Endodermal cell (in vitro differentiated cells): ENCODE measurements around the gene PTPRE. TPM values are rescaled to one million over a fixed set of nuclear protein-coding genes. Genes with fewer than 3 reads are reported as not detected.
A peak's percentile ranks its signal among the peaks of the same experiment; 100 is the strongest.

Source experiments
- DNase-seq: peaks from one replicate; pipeline ENCODE4 v3.0.0-alpha.2; 2017
- H3K27ac ChIP-seq: 2 replicates; pipeline ENCODE4 v1.5.1; 2013; ENCODE audit warnings: mild to moderate bottlenecking, low read depth, low read length, moderate library complexity
- H3K27me3 ChIP-seq: 2 replicates; pipeline ENCODE4 v1.6.1; 2013; ENCODE audit warnings: mild to moderate bottlenecking, low read length, moderate library complexity; ENCODE audit not compliant: insufficient read depth, control insufficient read depth, poor library complexity, severe bottlenecking
- H3K36me3 ChIP-seq: 2 replicates; pipeline ENCODE4 v1.7.0; 2013; ENCODE audit warnings: mild to moderate bottlenecking, low read length, moderate library complexity; ENCODE audit not compliant: control insufficient read depth, insufficient read depth
- H3K4me1 ChIP-seq: one replicate; pipeline ENCODE4 v1.7.0; 2013; ENCODE audit warnings: low read length; ENCODE audit not compliant: control insufficient read depth, insufficient read depth
- H3K4me3 ChIP-seq: 2 replicates; pipeline ENCODE4 v1.5.1; 2013; ENCODE audit warnings: mild to moderate bottlenecking, low read length, moderate library complexity
- H3K9ac ChIP-seq: 2 replicates; pipeline ENCODE4 v1.6.1; 2013; ENCODE audit warnings: mild to moderate bottlenecking, low read length, moderate library complexity; ENCODE audit not compliant: poor library complexity, severe bottlenecking; ENCODE audit errors: extremely low read depth
- H3K9me3 ChIP-seq: 2 replicates; pipeline ENCODE4 v1.6.1; 2013; ENCODE audit warnings: mild to moderate bottlenecking, low read length, moderate library complexity; ENCODE audit not compliant: control insufficient read depth
- H3K27ac Mint-ChIP-seq: 2 replicates; pipeline ENCODE4 v1.8.0; 2020; ENCODE audit warnings: mixed read lengths
- H3K27me3 Mint-ChIP-seq: 2 replicates; pipeline ENCODE4 v1.8.0; 2021; ENCODE audit warnings: mild to moderate bottlenecking, mixed read lengths; ENCODE audit not compliant: insufficient read depth
- H3K36me3 Mint-ChIP-seq: 2 replicates; pipeline ENCODE4 v1.8.0; 2020; ENCODE audit warnings: low read depth, mixed read lengths
- H3K4me1 Mint-ChIP-seq: 2 replicates; pipeline ENCODE4 v1.8.0; 2020; ENCODE audit warnings: mixed read lengths
- H3K4me3 Mint-ChIP-seq: 2 replicates; pipeline ENCODE4 v1.8.0; 2020; ENCODE audit warnings: mild to moderate bottlenecking, moderate library complexity, mixed read lengths
- H3K9me3 Mint-ChIP-seq: 2 replicates; pipeline ENCODE4 v1.8.0; 2020; ENCODE audit warnings: mild to moderate bottlenecking, mixed read lengths
- CTCF ChIP-seq: fragments of 200-600 bp; sonication (generic); conservative IDR thresholded peaks from 2 replicates; pipeline ENCODE4 v1.5.0; 2021; ENCODE audit warnings: antibody characterized with exemption, mild to moderate bottlenecking
- WGBS, 2 experiments: methylation state at CpG; one replicate each; pipeline versions ENCODE4 v1.1.5 to v1.1.7; 2013; ENCODE audit warnings: missing lambda C conversion rate in 2 of 2, mixed read lengths in 1 of 2; ENCODE audit not compliant: insufficient coverage in 1 of 2, insufficient read length in 1 of 2; 5-methylcytosine and 5-hydroxymethylcytosine counted together
- total RNA-seq, 2 donors: library from RNA; stranded (reverse); fragmentation: NEBNext Ultra II Directional in 1 of 2; extraction: Animal tissue kit (Norgen Biotek cat#: 25700) in 1 of 2; gene quantifications; 2 replicates in 1 of 2; 3 replicates in 1 of 2; pipeline ENCODE4 v1.2.1, GENCODE V29; 2021

The PTPRE gene
- total RNA-seq, 2 donors from 2014 or later, result 0.75 to 3.0 TPM

GRCh38 chr10:127908106-127908958, 1.4 kb downstream of the PTPRE start:
- H3K4me1 ChIP-seq, result no peaks in the 10 kb centered on the region
- Mint-ChIP-seq H3K4me3 (peak overlapping the region; percentile 35), H3K27me3 (peaks cover 50% of the 10 kb centered on the region), H3K36me3 (no peaks in the 10 kb centered on the region), H3K27ac (no peak overlapping the region), H3K4me1 (no peaks in the 10 kb centered on the region), H3K9me3 (no peaks in the 10 kb centered on the region)
- no peaks in the 10 kb centered on the region for H3K9me3 ChIP-seq
- no peak for TF ChIP-seq CTCF
- DNase-seq, result peak; percentile 43
- H3K27me3 ChIP-seq, result peaks cover 39% of the 10 kb centered on the region
- no peak overlapping the region for H3K9ac ChIP-seq
- H3K4me3 ChIP-seq, result no peak overlapping the region
- no peak overlapping the region for H3K27ac ChIP-seq
- H3K36me3 ChIP-seq, result no peaks in the 10 kb centered on the region
- 87 to 96% methylated on average over 7 to 12 of the region's 13 CpGs for WGBS, 2 experiments

- no peak for DNase-seq
- Histone ChIP-seq H3K27ac (no peak overlapping the region), H3K4me3 (no peak overlapping the region), H3K36me3 (no peaks in the 10 kb centered on the region), H3K27me3 (peaks cover 39% of the 10 kb centered on the region), H3K4me1 (no peaks in the 10 kb centered on the region), H3K9me3 (no peaks in the 10 kb centered on the region), H3K9ac (no peak overlapping the region)
- Mint-ChIP-seq H3K9me3 (no peaks in the 10 kb centered on the region), H3K4me1 (no peaks in the 10 kb centered on the region), H3K36me3 (no peaks in the 10 kb centered on the region), H3K27ac (no peak overlapping the region), H3K27me3 (peaks cover 50% of the 10 kb centered on the region), H3K4me3 (no peak overlapping the region)
- 95% methylated on average over 6 to 8 of the region's 8 CpGs for WGBS, 2 experiments
- no peak for TF ChIP-seq CTCF
Observed at GRCh38 chr10:127908959-127909267, 2.0 kb downstream of the PTPRE start.

DNA sequence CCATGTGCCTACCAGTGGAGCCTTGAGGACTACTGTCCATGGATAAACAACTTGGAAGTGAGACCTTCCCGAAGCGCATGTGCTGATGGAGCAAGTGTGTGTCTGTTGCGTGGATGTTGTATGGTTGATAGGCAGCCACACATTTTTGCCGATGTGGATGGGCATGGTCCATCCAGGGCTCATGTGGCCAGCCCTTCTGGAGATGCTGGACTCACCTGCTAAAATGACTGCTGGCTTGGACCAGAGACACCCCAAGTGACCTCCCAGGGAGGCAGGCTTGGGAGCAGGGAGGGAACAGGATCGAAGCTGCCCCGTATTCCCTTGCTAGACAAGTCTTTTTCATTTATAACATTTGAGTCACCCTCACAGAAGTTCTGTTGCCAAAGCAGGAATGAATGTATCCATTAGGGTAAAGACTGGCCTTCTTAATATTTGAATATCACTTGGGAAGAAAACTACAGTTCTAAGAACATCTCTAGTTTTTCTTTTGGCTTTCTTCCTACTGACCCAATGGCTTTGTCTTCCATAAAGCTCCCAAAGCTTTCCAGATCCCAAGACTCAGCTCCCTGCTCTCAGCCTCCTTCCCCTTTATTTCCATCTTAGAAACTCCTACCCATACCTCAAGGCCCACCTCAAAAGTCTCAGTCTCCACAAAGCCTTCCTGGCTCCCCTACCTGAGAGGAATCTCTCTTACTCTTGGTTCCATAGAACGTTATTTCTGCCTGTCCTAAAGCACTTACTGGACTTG, 3.0 kb downstream of the PTPRE start:
- Mint-ChIP-seq H3K27ac (no peak overlapping the region), H3K4me3 (no peak overlapping the region), H3K4me1 (peaks cover 6% of the 10 kb centered on the region), H3K36me3 (no peaks in the 10 kb centered on the region), H3K27me3 (peaks cover 46% of the 10 kb centered on the region), H3K9me3 (no peaks in the 10 kb centered on the region)
- H3K27me3 ChIP-seq, result peaks cover 39% of the 10 kb centered on the region
- no peak overlapping the region for H3K4me3 ChIP-seq
- WGBS, 2 experiments, result 89 to 100% methylated on average over 1 to 7 of the region's 7 CpGs
- H3K9me3 ChIP-seq, result no peaks in the 10 kb centered on the region
- H3K36me3 ChIP-seq, result no peaks in the 10 kb centered on the region
- no peak for TF ChIP-seq CTCF
- DNase-seq, result no peak
- no peak overlapping the region for H3K27ac ChIP-seq
- no peaks in the 10 kb centered on the region for H3K4me1 ChIP-seq
- H3K9ac ChIP-seq, result no peak overlapping the region
